Heart right ventricle (tissue), 16 donors: ENCODE results near the gene CIITA. TPM values are rescaled to one million over a fixed set of nuclear protein-coding genes. Genes with fewer than 3 reads are reported as not detected.
"Not testable (repeated sequence)": the region's sequence is repeated elsewhere in the genome, so short reads cannot be mapped to it uniquely, and the experiment has no call there.

Experiments
- ATAC-seq, 8 donors: fragments of 200-7000 bp; cut with Tn5 transposase; one replicate each; pipeline ENCODE4 v1.9.1; 2020; ENCODE audit warnings: mild to moderate bottlenecking in 8 of 8, moderate library complexity in 8 of 8, moderate number of reproducible peaks in 1 of 8
- DNase-seq, 2 donors: peaks; one replicate each; pipeline ENCODE4 v3.0.0-alpha.2; 2020
- H3K27ac ChIP-seq, 10 donors: fragments of 200-600 bp; sonication (generic) in 2 of 10; one replicate each; pipeline versions ENCODE4 v1.5.0 to v1.8.0; 2020 to 2022; ENCODE audit warnings: mild to moderate bottlenecking in 3 of 10
- H3K27me3 ChIP-seq, 7 donors: fragments of 200-600 bp; one replicate each; pipeline ENCODE4 v1.8.0; 2021 to 2022; ENCODE audit warnings: mild to moderate bottlenecking in 2 of 7
- H3K36me3 ChIP-seq, 9 donors: fragments of 200-600 bp; sonication (generic) in 1 of 9; one replicate each; pipeline versions ENCODE4 v1.5.0 to v1.8.0; 2020 to 2022; ENCODE audit warnings: mild to moderate bottlenecking in 2 of 9
- H3K4me1 ChIP-seq, 9 donors: fragments of 200-600 bp; sonication (generic) in 1 of 9; one replicate each; pipeline versions ENCODE4 v1.5.0 to v1.8.0; 2020 to 2022; ENCODE audit warnings: mild to moderate bottlenecking in 4 of 9
- H3K4me3 ChIP-seq, 10 donors: fragments of 200-600 bp; sonication (generic) in 2 of 10; one replicate each; pipeline versions ENCODE4 v1.5.0 to v1.8.0; 2020 to 2022; ENCODE audit warnings: mild to moderate bottlenecking in 7 of 10, moderate library complexity in 2 of 10
- H3K9me3 ChIP-seq, 11 donors: fragments of 200-600 bp in 10 of 11; sonication (generic) in 2 of 11; one replicate each; pipeline versions ENCODE4 v1.5.0 to v1.8.0; 2013 to 2022; ENCODE audit warnings: mild to moderate bottlenecking in 2 of 11, control low read depth in 1 of 11, moderate library complexity in 1 of 11
- WGBS, 2 donors: extraction: QIAGEN DNeasy Blood & Tissue Kit; methylation state at CpG; one replicate each; pipeline ENCODE4 v1.1.7; 2013; ENCODE audit warnings: inconsistent platforms in 1 of 2; 5-methylcytosine and 5-hydroxymethylcytosine counted together
- intact Hi-C, 10 donors: fragments of 100-400 bp; cut with DNase I; formaldehyde crosslinking; loops; one replicate each; pipeline versions ENCODE4 v1.11.1 to v1.14.2; 2022
- polyA plus RNA-seq, 2 donors: library from polyadenylated mRNA; stranded (reverse); fragments of 200-250 nt; gene quantifications; one replicate each; pipeline ENCODE4 v1.2.3, GENCODE V29; 2013
- total RNA-seq, 10 donors: library from RNA; stranded (reverse); fragmentation: NEBNext Ultra II Directional in 3 of 10; extraction: Animal tissue kit (Norgen Biotek cat#: 25700) in 3 of 10; gene quantifications; one replicate each; pipeline versions ENCODE4 v1.2.1 to v1.2.4, GENCODE V29; 2021 to 2023
- TF ChIP-seq, protein P1 (sequence below), 9 donors: fragments of 200-600 bp; sonication (generic) in 2 of 9; IDR thresholded peaks; one replicate each; pipeline versions ENCODE4 v1.5.0 to v1.8.0; 2021 to 2022; ENCODE audit warnings: antibody characterized with exemption in 9 of 9, mild to moderate bottlenecking in 5 of 9, moderate library complexity in 1 of 9
- donor health status: Arrhythmogenic right ventricular cardiomyopathy.
- donor health status: ischemic (EF 13 %, LVEDD 7.1; RV severe dilation, severe dysfunction).
- donor health status: healthy with polysubstance abuse.
- donor health status: DM: no; HTN: yes; CAD: no.
- donor health status: DM: no; HTN: no; CAD: no.
- donor health status: ischemic (EF 25% LVEDD 6.9; RV normal size, moderate dysfunction).
- donor health status: ischemic (EF 25% LVEDD 5.7; RV mildly dilated, moderate dysfunction).
- donor health status: healthy.
- donor health status: DM: yes; HTN: yes; CAD: no.
- donor health status: Ischemic cardiomyopathy.
- donor health status: ischemic (EF 35%, LVEDD 5.7; RV mildly dilated, moderate dysfunction).
- donor health status: nonischemic (EF 11% LVEDD 7.7; RV severe dilation, severe dysfunction).
- donor health status: DM: yes; HTN: yes; CAD: no.
- donor health status: PGD.
- donor health status: ischemic (EF 29% LVEDD 5.4; RV normal size, mild dysfunction).
- donor health status: nonischemic (EF 23%, LVEDD 6.1; RV moderate dilation, normal function).

Gene CIITA
- total and polyA plus RNA-seq, 12 donors = 2.1 to 50.8 (median 8.7) TPM

DNA sequence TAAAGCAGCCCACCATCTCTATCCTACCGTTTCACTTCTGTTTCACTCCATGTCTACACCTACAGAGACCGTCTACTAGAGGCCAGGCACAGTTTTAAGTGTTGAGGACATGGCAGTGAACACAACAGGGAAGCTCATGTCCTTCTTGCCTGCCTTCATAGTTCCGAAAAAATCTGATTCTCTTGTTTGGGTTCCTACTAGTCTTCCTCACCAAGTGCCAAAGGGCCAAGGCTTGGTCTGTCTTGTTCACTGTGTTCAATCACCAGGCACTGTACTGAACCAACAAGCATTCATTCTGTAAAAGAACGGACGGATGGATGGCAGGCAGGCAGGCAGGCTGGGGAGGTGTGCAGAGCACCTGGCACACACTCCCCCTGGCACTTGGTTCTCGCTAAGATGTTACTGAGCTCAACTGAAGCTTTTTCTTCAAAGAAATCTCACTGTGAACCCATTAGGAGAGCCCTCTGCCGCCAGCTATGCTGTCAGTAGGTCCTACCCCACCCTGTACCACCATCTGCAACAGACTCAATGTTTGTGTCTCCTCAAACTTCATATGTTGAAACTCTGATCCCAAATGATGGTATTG, 62.7 kb downstream of the CIITA start:
- Histone ChIP-seq H3K4me3 (peak overlapping the region in 9 of 10 donors; percentile 50 to 89 (median 82)), H3K27ac (peak overlapping the region in 9 of 10 donors; percentile 1 to 94 (median 90)), H3K9me3 (no peaks in the 10 kb centered on the region), H3K4me1 (peaks cover 30 to 85% (median 80%) of the 10 kb centered on the region in 9 donors), H3K27me3 (no peaks in the 10 kb centered on the region), H3K36me3 (peaks cover 0 to 11% (median 0%) of the 10 kb centered on the region in 9 donors)
- intact Hi-C loops = loop anchor here in 2 of 10 donors (5.0 to 10.0 kb wide), 2 partner anchors 112 to 615 kb away; no protein-coding TSS in a partner anchor
- ATAC-seq (no peak), DNase-seq (no peak)
- TF ChIP-seq, protein P1, sequence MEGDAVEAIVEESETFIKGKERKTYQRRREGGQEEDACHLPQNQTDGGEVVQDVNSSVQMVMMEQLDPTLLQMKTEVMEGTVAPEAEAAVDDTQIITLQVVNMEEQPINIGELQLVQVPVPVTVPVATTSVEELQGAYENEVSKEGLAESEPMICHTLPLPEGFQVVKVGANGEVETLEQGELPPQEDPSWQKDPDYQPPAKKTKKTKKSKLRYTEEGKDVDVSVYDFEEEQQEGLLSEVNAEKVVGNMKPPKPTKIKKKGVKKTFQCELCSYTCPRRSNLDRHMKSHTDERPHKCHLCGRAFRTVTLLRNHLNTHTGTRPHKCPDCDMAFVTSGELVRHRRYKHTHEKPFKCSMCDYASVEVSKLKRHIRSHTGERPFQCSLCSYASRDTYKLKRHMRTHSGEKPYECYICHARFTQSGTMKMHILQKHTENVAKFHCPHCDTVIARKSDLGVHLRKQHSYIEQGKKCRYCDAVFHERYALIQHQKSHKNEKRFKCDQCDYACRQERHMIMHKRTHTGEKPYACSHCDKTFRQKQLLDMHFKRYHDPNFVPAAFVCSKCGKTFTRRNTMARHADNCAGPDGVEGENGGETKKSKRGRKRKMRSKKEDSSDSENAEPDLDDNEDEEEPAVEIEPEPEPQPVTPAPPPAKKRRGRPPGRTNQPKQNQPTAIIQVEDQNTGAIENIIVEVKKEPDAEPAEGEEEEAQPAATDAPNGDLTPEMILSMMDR (IDR thresholded peaks at IDR 0.05) = no peak
- 72 to 81% methylated on average over 7 of the region's 7 CpGs for WGBS, 2 donors

DNA sequence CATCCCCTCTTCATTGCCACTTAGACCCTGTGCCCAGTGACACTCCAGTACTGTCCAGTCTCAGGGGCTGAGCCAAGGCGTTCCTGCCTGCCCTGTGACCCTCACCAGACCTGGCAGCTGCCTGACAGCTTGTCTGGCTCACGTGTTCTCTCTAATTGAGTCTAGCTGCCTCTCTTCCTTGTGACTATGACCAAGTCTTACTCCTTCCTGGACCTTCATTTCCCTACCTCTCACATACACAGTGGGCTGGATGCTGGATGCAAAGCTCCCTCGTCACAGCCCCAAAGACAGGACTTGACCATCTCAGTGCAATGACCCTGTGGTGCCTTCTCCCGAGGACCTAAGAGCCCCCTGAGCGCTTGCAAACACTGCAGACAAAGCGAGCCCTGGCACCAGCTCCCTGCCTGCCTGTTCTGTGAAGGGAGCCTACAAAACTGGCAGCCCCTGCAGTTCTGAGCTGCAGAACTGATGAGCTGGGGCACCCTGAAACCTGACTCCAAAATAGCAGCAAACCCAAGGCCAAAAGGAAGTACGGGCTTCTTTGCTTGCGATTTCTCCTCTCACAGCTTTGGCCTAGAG, 63.6 kb downstream of the CIITA start:
- Histone ChIP-seq H3K27me3 (no peaks in the 10 kb centered on the region), H3K4me1 (peaks cover 32 to 85% (median 79%) of the 10 kb centered on the region in 9 donors), H3K9me3 (no peaks in the 10 kb centered on the region), H3K4me3 (peak overlapping the region; percentile 50 to 89 (median 80)), H3K27ac (peak overlapping the region; percentile 7 to 94 (median 90)), H3K36me3 (peaks cover 0 to 11% (median 0%) of the 10 kb centered on the region in 9 donors)
- DNase-seq = no peak
- 19 to 23% methylated on average over 8 of the region's 8 CpGs for WGBS, 2 donors
- TF ChIP-seq, protein P1 (IDR thresholded peaks at IDR 0.05) = no peak
- no peak for ATAC-seq
- intact Hi-C loops = loop anchor here in 1 of 10 donors (5.0 kb wide), 1 partner anchor 113 kb away; no protein-coding TSS in a partner anchor

DNA sequence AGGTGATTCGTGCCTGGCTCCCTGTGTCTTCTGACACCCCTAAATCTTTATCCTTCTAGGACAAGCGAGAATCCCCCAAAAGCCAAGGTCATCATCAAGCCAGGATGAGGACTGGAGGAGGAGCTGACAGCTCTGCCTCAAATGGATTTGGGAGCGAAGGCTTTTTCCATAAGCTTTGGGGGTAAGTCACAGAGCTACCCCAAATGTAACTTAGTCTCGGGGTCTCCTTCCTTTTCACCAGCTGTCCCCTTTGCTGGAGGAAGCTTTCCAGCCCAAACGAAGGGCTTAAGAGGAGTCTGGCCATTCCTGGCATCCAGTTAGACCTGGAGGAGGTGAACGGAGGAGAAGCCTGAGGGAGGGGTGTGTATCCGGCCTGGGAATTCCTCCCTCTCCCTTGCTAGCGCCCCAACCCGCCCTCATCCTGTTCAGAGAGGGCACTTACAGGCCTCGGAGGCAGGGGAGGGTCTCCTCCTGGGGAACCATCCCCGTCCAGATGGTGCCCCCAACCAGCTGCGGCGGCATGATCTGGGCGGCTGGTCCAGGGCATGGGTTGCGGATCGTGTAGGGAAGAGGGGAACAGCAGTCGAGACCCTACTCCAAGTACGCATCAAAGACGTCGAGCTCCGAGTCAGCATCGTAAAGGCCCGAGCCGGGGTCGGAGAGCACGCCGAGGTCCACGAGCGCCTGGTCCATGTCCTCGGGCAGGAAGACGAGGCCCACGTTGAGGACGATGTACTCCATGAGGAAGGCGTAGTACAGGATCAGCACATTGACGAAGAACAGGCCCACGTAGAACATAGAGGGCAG, 64.3 kb downstream of the CIITA start:
- no peaks in the 10 kb centered on the region for H3K9me3 ChIP-seq
- peaks cover 38 to 85% (median 79%) of the 10 kb centered on the region in 9 donors for H3K4me1 ChIP-seq
- peak in 3 of 8 donors; percentile 0 to 8 (median 1) for ATAC-seq
- intact Hi-C loops = loop anchor here in 1 of 10 donors (5.0 kb wide), 1 partner anchor 114 kb away; no protein-coding TSS in a partner anchor
- peak overlapping the region; percentile 7 to 94 (median 90) for H3K27ac ChIP-seq
- DNase-seq = no peak
- peak overlapping the region; percentile 50 to 89 (median 80) for H3K4me3 ChIP-seq
- TF ChIP-seq, protein P1 (IDR thresholded peaks at IDR 0.05) = no peak
- H3K36me3 ChIP-seq = peaks cover 0 to 3% (median 0%) of the 10 kb centered on the region in 9 donors
- H3K27me3 ChIP-seq = no peaks in the 10 kb centered on the region
- 3% methylated on average over 32 to 33 of the region's 36 CpGs for WGBS, 2 donors

DNA sequence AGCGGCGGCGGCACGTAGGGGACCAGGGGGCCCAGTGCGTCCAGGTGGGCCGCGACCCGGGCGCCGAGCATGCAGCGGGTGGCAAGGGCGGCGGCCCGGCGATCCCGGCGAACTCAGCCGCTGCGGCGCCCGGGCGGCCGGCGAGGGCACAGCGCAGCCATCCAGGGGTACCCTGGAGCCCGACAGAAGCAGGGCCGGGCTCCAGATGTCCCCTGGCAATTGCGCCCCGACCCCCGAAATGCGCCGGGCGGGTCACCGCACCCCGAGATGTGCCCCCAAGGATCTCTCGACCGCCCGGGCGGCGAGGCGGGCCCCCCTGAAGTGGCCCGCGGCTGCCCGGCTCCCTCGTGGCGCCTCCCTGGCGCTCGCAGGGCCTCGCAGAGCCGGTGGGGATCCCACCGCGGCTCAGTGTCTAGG, 64.9 kb downstream of the CIITA start:
- Histone ChIP-seq H3K4me1 (peaks cover 34 to 84% (median 77%) of the 10 kb centered on the region in 9 donors), H3K4me3 (peak overlapping the region; percentile 50 to 89 (median 80)), H3K27ac (peak overlapping the region; percentile 65 to 94 (median 90))
- ATAC-seq = peak in 2 of 8 donors; percentile 0 to 1
- not testable (repeated sequence) for H3K9me3 ChIP-seq, H3K27me3 ChIP-seq, DNase-seq, H3K36me3 ChIP-seq
- WGBS, 2 donors = 0 to 1% methylated on average over 44 to 52 of the region's 52 CpGs
- intact Hi-C loops = loop anchor here in 1 of 10 donors (5.0 kb wide), 1 partner anchor 115 kb away; no protein-coding TSS in a partner anchor
